HCT116 (cell line): ENCODE results near the gene ANKDD1A. TPM values are rescaled to one million over a fixed set of nuclear protein-coding genes. Genes with fewer than 3 reads are reported as not detected.

ENCODE experiments used
- ATAC-seq: fragments of 200-7000 bp; cut with Tn5 transposase; 2 replicates; pipeline ENCODE4 v1.9.1; 2020; ENCODE audit warnings: mild to moderate bottlenecking, moderate library complexity
- BruUV-seq: library from RNA; stranded (reverse); fragments of 400-500 nt; replicated peaks from 2 replicates; lab custom pipeline; 2021; lab: Mats Ljungman, UMichigan
- CTCF ChIA-PET: fragments of 300-600 bp; sonication (Branson Sonifier 250); formaldehyde crosslinking; loops from one replicate; lab custom pipeline; 2021; ENCODE audit warnings: antibody characterized with exemption; lab: Charles Lee
- POLR2A ChIA-PET: fragments of 300-600, 350-600 bp; sonication (Branson Sonifier 250); formaldehyde crosslinking; loops from one replicate; lab custom pipeline; 2021; ENCODE audit warnings: antibody characterized with exemption; lab: Charles Lee
- RAD21 ChIA-PET, 2 experiments: fragments of 300-600 bp; sonication (Branson Sonifier 250); formaldehyde crosslinking; loops; one replicate each; lab custom pipeline; 2023; ENCODE audit warnings: low total read pairs in 2 of 2; ENCODE audit not compliant: uncharacterized antibody in 2 of 2, unreplicated experiment in 2 of 2, low non-redundant PET in 1 of 2; lab: Charles Lee
- DNase-seq: peaks from one replicate; pipeline ENCODE4 v3.0.0-alpha.2; 2010; ENCODE audit warnings: low read depth, low spot score
- H2AFZ ChIP-seq: fragments of 200-600 bp; shearing (Covaris generic), sonication (generic); 2 replicates; pipeline ENCODE4 v1.6.1; 2017; ENCODE audit warnings: low read depth, mixed run types, mixed read lengths, antibody characterized with exemption, low read length; ENCODE audit not compliant: poor library complexity, severe bottlenecking
- H3K27ac ChIP-seq: 2 replicates; pipeline ENCODE4 v1.5.1; 2012; ENCODE audit warnings: low read depth, low read length
- H3K27me3 ChIP-seq: fragments of 200-600 bp; sonication (generic); 2 replicates; pipeline ENCODE4 v1.6.1; 2016; ENCODE audit warnings: mixed run types, low read length, mixed read lengths; ENCODE audit not compliant: insufficient read depth
- H3K36me3 ChIP-seq, 2 experiments: fragments of 200-500 bp in 1 of 2; fragments of 200-600 bp in 1 of 2; sonication (Bioruptor generic) in 1 of 2; sonication (generic) in 1 of 2; 2 replicates each; pipeline versions ENCODE4 v1.5.1 to v1.6.1; 2014 to 2016; ENCODE audit warnings: low read length in 2 of 2, inconsistent platforms in 1 of 2, mixed read lengths in 1 of 2, mixed run types in 1 of 2; ENCODE audit not compliant: insufficient read depth in 2 of 2, control insufficient read depth in 1 of 2
- H3K4me1 ChIP-seq, 2 experiments: fragments of 200-600 bp in 1 of 2; sonication (generic) in 1 of 2; 2 replicates each; pipeline versions ENCODE4 v1.5.1 to v1.6.1; 2012 to 2017; ENCODE audit warnings: low read length in 2 of 2, inconsistent platforms in 1 of 2, mild to moderate bottlenecking in 1 of 2, mixed read lengths in 1 of 2, mixed run types in 1 of 2, moderate library complexity in 1 of 2; ENCODE audit not compliant: insufficient read depth in 2 of 2, control insufficient read depth in 1 of 2
- H3K4me2 ChIP-seq: fragments of 200-600 bp; sonication (generic); 2 replicates; pipeline ENCODE4 v1.6.1; 2017; ENCODE audit warnings: mixed run types, low read length, mixed read lengths
- H3K4me3 ChIP-seq, 2 experiments: fragments of 200-600 bp in 1 of 2; sonication (generic) in 1 of 2; replicated peaks in 1 of 2; 2 replicates each; pipeline ENCODE4 v1.5.1; 2011 to 2016; ENCODE audit warnings: low read length in 2 of 2, control low read depth in 1 of 2, low read depth in 1 of 2, mild to moderate bottlenecking in 1 of 2, mixed read lengths in 1 of 2, mixed run types in 1 of 2
- H3K79me2 ChIP-seq: fragments of 200-600 bp; sonication (generic); 2 replicates; pipeline ENCODE4 v1.6.1; 2017; ENCODE audit warnings: mild to moderate bottlenecking, mixed run types, low read length, moderate library complexity, mixed read lengths; ENCODE audit not compliant: insufficient read depth
- H3K9ac ChIP-seq: fragments of 200-600 bp; sonication (generic); 2 replicates; pipeline ENCODE4 v1.6.1; 2016; ENCODE audit warnings: low read length, mixed read lengths
- H3K9me2 ChIP-seq: fragments of 200-600 bp; sonication (generic), shearing (Covaris generic); 2 replicates; pipeline ENCODE4 v1.6.1; 2017; ENCODE audit warnings: mixed run types, mild to moderate bottlenecking, moderate library complexity; ENCODE audit not compliant: insufficient read depth
- H3K9me3 ChIP-seq, 2 experiments: fragments of 200-500 bp in 1 of 2; fragments of 200-600 bp in 1 of 2; sonication (Bioruptor generic) in 1 of 2; sonication (generic) in 1 of 2; 2 replicates each; pipeline ENCODE4 v1.6.1; 2014 to 2017; ENCODE audit warnings: low read length in 2 of 2, mixed read lengths in 2 of 2, inconsistent platforms in 1 of 2, low read depth in 1 of 2, mild to moderate bottlenecking in 1 of 2, mixed run types in 1 of 2, moderate library complexity in 1 of 2; ENCODE audit not compliant: control insufficient read depth in 1 of 2, insufficient read depth in 1 of 2
- H4K20me1 ChIP-seq: fragments of 200-600 bp; sonication (generic), shearing (Covaris generic); 2 replicates; pipeline ENCODE4 v1.6.1; 2017; ENCODE audit warnings: mixed run types, mild to moderate bottlenecking, moderate library complexity; ENCODE audit not compliant: insufficient read depth
- CTCF ChIP-seq, 3 experiments: fragments of 200-600 bp in 1 of 3; sonication (generic) in 1 of 3; IDR thresholded peaks in 2 of 3; conservative IDR thresholded peaks in 1 of 3; 2 replicates each; pipeline ENCODE4 v1.5.1; 2012 to 2017; ENCODE audit warnings: low read depth in 2 of 3, low read length in 2 of 3, antibody characterized with exemption in 1 of 3, borderline replicate concordance in 1 of 3, control low read depth in 1 of 3, mild to moderate bottlenecking in 1 of 3, mixed read lengths in 1 of 3, mixed run types in 1 of 3, moderate library complexity in 1 of 3; ENCODE audit not compliant: insufficient read depth in 1 of 3
- EZH2 ChIP-seq: fragments of 200-600 bp; sonication (generic); IDR thresholded peaks from 2 replicates; pipeline ENCODE4 v1.6.1; 2017; ENCODE audit warnings: antibody characterized with exemption, mixed run types
- EZH2phosphoT487 ChIP-seq: fragments of 200-600 bp; IDR thresholded peaks from 2 replicates; pipeline ENCODE4 v1.6.1; 2018; ENCODE audit warnings: antibody characterized with exemption, borderline replicate concordance
- SP1 ChIP-seq: IDR thresholded peaks from 2 replicates; pipeline ENCODE4 v1.6.1; 2012; ENCODE audit warnings: low read depth
- TCF7L2 ChIP-seq: IDR thresholded peaks from 2 replicates; pipeline ENCODE4 v1.7.0; 2011; ENCODE audit warnings: borderline replicate concordance, inconsistent platforms; ENCODE audit not compliant: insufficient read depth, insufficient read length; ENCODE audit errors: extremely low read depth
- intact Hi-C: fragments of 100-400 bp; cut with micrococcal nuclease; formaldehyde crosslinking; loops from 2 replicates; pipeline ENCODE4 v1.10.0; 2022
- total RNA-seq: library from RNA; stranded (reverse); gene quantifications from one replicate; pipeline ENCODE4 v1.2.1, GENCODE V29; 2021; ENCODE audit not compliant: unreplicated experiment

ANKDD1A gene
- total RNA-seq, 1 experiment from 2014 or later: 8.1 TPM

- no peak for ATAC-seq
- no peak overlapping the region for H3K27ac ChIP-seq
- no peak overlapping the region for H3K4me3 ChIP-seq
- no peak for TF ChIP-seq EZH2
- no peak for TF ChIP-seq TCF7L2
- TF ChIP-seq EZH2phosphoT487: no peak
- no peak for TF ChIP-seq CTCF (IDR thresholded peaks at IDR 0.05 in 2 of 3, conservative IDR thresholded peaks at IDR 0.05 in 1 of 3; ENCODE audit: borderline replicate concordance in 1 of 3, insufficient read depth in 1 of 3, low read depth in 2 of 3, low read length in 2 of 3)
- TF ChIP-seq SP1: no peak
- ChIA-PET CTCF (no interaction called here), POLR2A (interaction anchor here (0.7 kb wide), 1 partner anchor 182 kb away, joined by 3 read pairs; no protein-coding TSS in a partner anchor), RAD21 (no interaction called here)
- no TSS peak for BruUV-seq
- H3K79me2 ChIP-seq: 0 out of 2 replicates have a peak, but pooled peaks cover 5% of the 10 kb centered on the region
- H3K27me3 ChIP-seq: no peaks in the 10 kb centered on the region
- intact Hi-C loops: no loop called here
- no peak overlapping the region for H2AFZ ChIP-seq
- no peak overlapping the region for H3K4me2 ChIP-seq
- H3K9ac ChIP-seq: no peak overlapping the region
- H3K4me1 ChIP-seq: peaks cover 0 to 13% of the 10 kb centered on the region in 2 experiments; a peak in 1 of 4 replicates
- H4K20me1 ChIP-seq: no peaks in the 10 kb centered on the region
- DNase-seq: no peak
- no peaks in the 10 kb centered on the region for H3K9me2 ChIP-seq
- no peaks in the 10 kb centered on the region for H3K9me3 ChIP-seq
- H3K36me3 ChIP-seq: peaks cover 14 to 17% of the 10 kb centered on the region in 2 experiments
Measured at GRCh38 chr15:64979252-64979710, 67.6 kb downstream of the ANKDD1A start.
